ENCODE measurements around the gene FAM13A.
A peak's percentile ranks its signal among the peaks of the same experiment; 100 is the strongest.

The FAM13A gene

DNA sequence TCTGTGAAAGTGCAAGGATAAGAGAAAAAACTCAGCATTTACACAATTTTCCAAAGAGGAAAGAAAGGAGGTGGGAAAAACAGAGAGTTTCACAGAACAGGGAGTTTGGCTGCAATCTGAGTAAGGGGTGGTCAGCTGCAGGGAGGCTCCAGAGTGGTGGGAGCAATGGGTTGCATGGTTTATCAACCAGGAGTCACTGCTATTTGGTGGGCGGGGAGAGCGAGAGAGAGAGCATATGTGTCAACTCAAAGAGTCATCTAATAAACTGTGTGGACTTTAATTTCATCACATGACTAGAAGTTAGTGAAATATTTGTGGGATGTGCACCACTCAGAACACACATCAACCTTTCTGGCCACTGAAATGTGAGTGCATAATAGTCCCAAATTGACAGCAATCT lies 94.6 kb downstream of the FAM13A start:
- H2AFZ ChIP-seq (ENCODE audit: low read length, unreplicated experiment): no peak overlapping the region
- H3K4me1 ChIP-seq (ENCODE audit: control insufficient read depth, insufficient read depth, low read length, unreplicated experiment): peaks cover 11% of the 10 kb centered on the region
- no peak overlapping the region for H3K27ac ChIP-seq (ENCODE audit: low read depth, low read length)
- H3K36me3 ChIP-seq (ENCODE audit: insufficient read depth, low read length): no peaks in the 10 kb centered on the region
- H3K4me3 ChIP-seq (ENCODE audit: low read depth, low read length): no peak overlapping the region
- no peaks in the 10 kb centered on the region for H3K27me3 ChIP-seq (ENCODE audit: insufficient read depth, low read length)
- H3K79me2 ChIP-seq (ENCODE audit: control insufficient read depth, insufficient read depth, low read length, unreplicated experiment): no peaks in the 10 kb centered on the region

DNA sequence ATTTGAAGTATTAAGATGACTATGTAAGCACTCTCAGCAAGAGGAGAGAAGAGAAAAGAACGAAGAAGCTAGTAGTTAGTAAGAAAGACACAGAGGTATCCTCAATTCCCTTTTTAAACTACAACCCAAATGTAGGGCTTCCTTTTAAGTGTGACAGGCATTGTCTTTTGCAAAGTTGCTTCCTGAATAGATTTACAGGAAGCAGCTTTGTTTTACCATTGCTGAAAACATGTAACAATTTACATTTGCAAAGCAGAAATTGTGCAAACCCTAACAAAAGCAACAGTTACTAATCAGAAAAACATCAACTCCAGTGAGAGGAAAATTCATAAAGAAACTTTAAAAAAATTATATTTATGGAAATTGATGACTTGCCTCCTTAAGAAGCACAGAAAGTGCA lies 96.4 kb downstream of the FAM13A start:
- H2AFZ ChIP-seq (ENCODE audit: low read length, unreplicated experiment): no peak overlapping the region
- H3K36me3 ChIP-seq (ENCODE audit: insufficient read depth, low read length): no peaks in the 10 kb centered on the region
- no peaks in the 10 kb centered on the region for H3K79me2 ChIP-seq (ENCODE audit: control insufficient read depth, insufficient read depth, low read length, unreplicated experiment)
- H3K4me3 ChIP-seq (ENCODE audit: low read depth, low read length): no peak overlapping the region
- no peak overlapping the region for H3K27ac ChIP-seq (ENCODE audit: low read depth, low read length)
- no peaks in the 10 kb centered on the region for H3K27me3 ChIP-seq (ENCODE audit: insufficient read depth, low read length)
- H3K4me1 ChIP-seq (ENCODE audit: control insufficient read depth, insufficient read depth, low read length, unreplicated experiment): peaks cover 11% of the 10 kb centered on the region

DNA sequence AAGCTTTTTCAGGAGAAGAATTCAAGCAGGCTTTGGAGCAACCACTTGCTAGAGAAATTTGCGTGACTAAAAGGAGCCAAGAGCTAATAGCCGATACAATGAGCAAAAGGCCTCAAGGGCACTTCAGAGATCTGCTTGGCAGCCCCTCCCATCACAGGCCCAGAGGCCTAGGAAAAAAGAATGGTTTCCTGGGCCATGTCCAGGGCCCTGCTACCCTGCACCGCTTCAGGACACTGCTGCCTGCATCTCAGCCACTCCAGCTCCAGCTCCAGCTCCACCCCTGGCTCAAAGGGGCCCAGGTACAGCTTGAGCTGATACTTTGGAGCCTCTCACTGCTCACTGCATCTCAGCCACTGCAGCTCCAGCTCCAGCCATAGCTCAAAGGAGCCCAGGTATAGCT lies 98.9 kb downstream of the FAM13A start:
- Histone ChIP-seq H3K36me3 (ENCODE audit: insufficient read depth, low read length) (no peaks in the 10 kb centered on the region), H3K27ac (ENCODE audit: low read depth, low read length) (no peak overlapping the region), H3K79me2 (ENCODE audit: control insufficient read depth, insufficient read depth, low read length, unreplicated experiment) (no peaks in the 10 kb centered on the region), H3K27me3 (ENCODE audit: insufficient read depth, low read length) (no peaks in the 10 kb centered on the region), H3K4me1 (ENCODE audit: control insufficient read depth, insufficient read depth, low read length, unreplicated experiment) (peaks cover 3% of the 10 kb centered on the region), H3K4me3 (ENCODE audit: low read depth, low read length) (no peak overlapping the region), H2AFZ (ENCODE audit: low read length, unreplicated experiment) (no peak overlapping the region)

DNA sequence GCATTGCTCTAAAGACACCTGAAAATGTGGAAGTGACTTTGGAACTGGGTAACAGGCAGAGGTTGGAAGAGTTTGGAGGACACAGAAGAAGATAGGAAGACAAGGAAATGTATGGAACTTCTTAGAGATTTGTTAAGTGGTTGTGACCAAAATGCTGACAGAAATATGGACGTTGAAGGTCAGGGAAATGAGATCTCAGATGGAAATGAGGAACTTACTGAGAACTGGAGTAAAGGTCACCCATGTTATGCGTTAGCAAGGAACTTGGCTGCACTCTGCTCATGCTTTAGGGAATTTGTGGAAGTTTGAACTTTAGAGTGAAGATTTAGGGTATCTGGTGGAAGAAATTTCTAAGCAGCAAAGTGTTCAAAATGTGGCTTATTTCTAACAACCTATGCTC lies 99.4 kb downstream of the FAM13A start:
- no peaks in the 10 kb centered on the region for H3K36me3 ChIP-seq (ENCODE audit: insufficient read depth, low read length)
- peaks cover 3% of the 10 kb centered on the region for H3K4me1 ChIP-seq (ENCODE audit: control insufficient read depth, insufficient read depth, low read length, unreplicated experiment)
- no peak overlapping the region for H3K4me3 ChIP-seq (ENCODE audit: low read depth, low read length)
- H2AFZ ChIP-seq (ENCODE audit: low read length, unreplicated experiment): no peak overlapping the region
- no peak overlapping the region for H3K27ac ChIP-seq (ENCODE audit: low read depth, low read length)
- no peaks in the 10 kb centered on the region for H3K27me3 ChIP-seq (ENCODE audit: insufficient read depth, low read length)
- H3K79me2 ChIP-seq (ENCODE audit: control insufficient read depth, insufficient read depth, low read length, unreplicated experiment): no peaks in the 10 kb centered on the region

DNA sequence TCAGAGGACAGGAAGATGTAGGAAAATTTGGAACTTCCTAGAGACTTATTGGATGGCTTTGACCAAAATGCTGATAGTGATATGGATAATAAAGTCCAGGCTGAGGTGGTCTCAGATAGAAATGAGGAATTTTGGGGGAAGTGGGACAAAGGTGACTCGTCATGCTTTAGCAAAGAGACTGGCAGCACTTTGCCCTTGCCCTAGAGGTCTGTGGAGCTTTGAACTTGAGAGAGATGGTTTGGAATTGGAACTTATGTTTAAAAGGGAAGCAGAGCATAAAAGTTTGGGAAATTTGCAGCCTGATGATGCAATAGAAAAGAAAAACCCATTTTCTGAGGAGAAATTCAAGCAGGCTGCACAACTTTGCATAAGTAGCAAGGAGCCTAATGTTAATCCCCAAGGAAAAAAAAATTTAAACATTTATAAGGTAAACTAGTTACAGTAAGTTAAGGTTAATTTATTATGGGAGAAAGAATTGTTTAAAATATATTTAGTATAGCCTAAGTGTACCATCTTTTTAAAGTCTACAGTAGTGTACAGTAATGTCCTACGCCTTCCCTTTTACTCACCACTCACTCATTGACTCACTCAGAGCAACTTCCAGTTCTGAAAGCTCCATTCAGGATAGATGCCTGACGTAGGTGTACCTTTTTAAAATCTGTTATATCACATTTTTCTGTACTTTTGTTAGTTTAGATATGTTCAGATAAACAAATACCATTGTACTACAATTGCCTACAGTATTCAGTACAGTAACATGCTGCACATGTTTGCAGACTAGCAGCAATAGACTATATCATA lies 101.2 kb downstream of the FAM13A start:
- Histone ChIP-seq H3K4me3 (ENCODE audit: low read depth, low read length) (no peak overlapping the region), H3K36me3 (ENCODE audit: insufficient read depth, low read length) (no peaks in the 10 kb centered on the region), H3K27me3 (ENCODE audit: insufficient read depth, low read length) (no peaks in the 10 kb centered on the region), H2AFZ (ENCODE audit: low read length, unreplicated experiment) (no peak overlapping the region), H3K27ac (ENCODE audit: low read depth, low read length) (no peak overlapping the region), H3K4me1 (ENCODE audit: control insufficient read depth, insufficient read depth, low read length, unreplicated experiment) (peaks cover 3% of the 10 kb centered on the region), H3K79me2 (ENCODE audit: control insufficient read depth, insufficient read depth, low read length, unreplicated experiment) (no peaks in the 10 kb centered on the region)

DNA sequence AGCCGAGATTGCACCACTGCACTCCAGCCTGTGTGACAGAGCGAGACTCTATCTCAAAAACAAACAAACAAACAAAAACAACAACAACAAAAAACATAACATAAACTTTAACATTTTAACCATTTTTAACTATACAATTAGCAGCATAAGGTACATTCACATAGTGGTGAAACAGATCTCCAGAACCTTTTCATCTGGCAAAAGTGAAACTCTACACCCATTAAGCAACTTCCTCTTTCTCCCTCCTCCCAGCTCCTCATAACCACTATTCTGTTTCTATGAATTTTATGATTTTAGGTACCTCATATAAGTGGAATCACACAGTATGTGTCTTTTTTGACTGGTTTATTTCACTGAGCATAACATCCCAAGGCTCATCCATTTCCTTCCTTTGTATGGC lies 103.6 kb downstream of the FAM13A start:
- Histone ChIP-seq H2AFZ (ENCODE audit: low read length, unreplicated experiment) (no peak overlapping the region), H3K36me3 (ENCODE audit: insufficient read depth, low read length) (no peaks in the 10 kb centered on the region), H3K27ac (ENCODE audit: low read depth, low read length) (no peak overlapping the region), H3K27me3 (ENCODE audit: insufficient read depth, low read length) (no peaks in the 10 kb centered on the region), H3K4me3 (ENCODE audit: low read depth, low read length) (no peak overlapping the region), H3K79me2 (ENCODE audit: control insufficient read depth, insufficient read depth, low read length, unreplicated experiment) (no peaks in the 10 kb centered on the region), H3K4me1 (ENCODE audit: control insufficient read depth, insufficient read depth, low read length, unreplicated experiment) (peaks cover 3% of the 10 kb centered on the region)

DNA sequence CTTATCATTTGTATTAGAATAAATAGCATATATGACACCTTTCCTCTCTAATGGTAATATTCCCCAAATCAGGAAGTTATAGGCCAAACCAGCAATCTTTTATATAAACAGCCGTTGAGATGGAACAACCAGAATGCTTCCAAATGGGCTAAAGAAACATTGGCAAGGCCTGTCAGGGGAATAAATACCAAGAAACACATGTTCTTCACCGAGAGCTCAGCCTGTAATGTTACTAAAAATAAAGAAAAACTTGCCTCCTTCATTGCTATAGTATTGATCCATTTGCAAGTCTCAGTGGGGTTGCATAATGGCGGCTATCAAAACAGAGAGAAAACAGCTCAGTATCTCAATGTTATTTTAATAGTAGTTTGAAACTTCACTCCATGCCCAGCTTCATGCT lies 104.9 kb downstream of the FAM13A start:
- Histone ChIP-seq H3K4me3 (ENCODE audit: low read depth, low read length) (no peak overlapping the region), H3K4me1 (ENCODE audit: control insufficient read depth, insufficient read depth, low read length, unreplicated experiment) (peaks cover 3% of the 10 kb centered on the region), H2AFZ (ENCODE audit: low read length, unreplicated experiment) (no peak overlapping the region), H3K27ac (ENCODE audit: low read depth, low read length) (no peak overlapping the region), H3K27me3 (ENCODE audit: insufficient read depth, low read length) (no peaks in the 10 kb centered on the region), H3K36me3 (ENCODE audit: insufficient read depth, low read length) (no peaks in the 10 kb centered on the region), H3K79me2 (ENCODE audit: control insufficient read depth, insufficient read depth, low read length, unreplicated experiment) (no peaks in the 10 kb centered on the region)

DNA sequence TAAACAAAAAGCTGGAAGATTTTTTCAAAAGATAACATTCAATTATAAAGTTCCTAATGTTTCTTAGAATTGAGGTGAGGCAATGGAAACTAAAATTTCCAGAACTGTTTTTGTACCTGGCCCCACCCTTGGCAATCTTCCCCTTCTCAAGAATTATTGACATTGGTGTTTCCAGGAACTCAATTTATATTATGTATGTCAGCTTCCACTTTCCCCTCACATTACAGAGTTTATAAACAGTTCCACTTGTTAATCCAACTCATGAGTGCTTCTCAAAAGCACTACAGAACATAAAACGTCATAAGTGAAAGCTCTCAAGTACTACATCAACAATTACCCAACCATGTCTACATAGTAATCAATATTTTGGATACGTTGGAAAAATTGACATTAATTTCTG lies 107.4 kb downstream of the FAM13A start:
- no peaks in the 10 kb centered on the region for H3K36me3 ChIP-seq (ENCODE audit: insufficient read depth, low read length)
- no peak overlapping the region for H3K27ac ChIP-seq (ENCODE audit: low read depth, low read length)
- H3K79me2 ChIP-seq (ENCODE audit: control insufficient read depth, insufficient read depth, low read length, unreplicated experiment): no peaks in the 10 kb centered on the region
- peaks cover 3% of the 10 kb centered on the region for H3K4me1 ChIP-seq (ENCODE audit: control insufficient read depth, insufficient read depth, low read length, unreplicated experiment)
- H2AFZ ChIP-seq (ENCODE audit: low read length, unreplicated experiment): no peak overlapping the region
- H3K27me3 ChIP-seq (ENCODE audit: insufficient read depth, low read length): no peaks in the 10 kb centered on the region
- no peak overlapping the region for H3K4me3 ChIP-seq (ENCODE audit: low read depth, low read length)

DNA sequence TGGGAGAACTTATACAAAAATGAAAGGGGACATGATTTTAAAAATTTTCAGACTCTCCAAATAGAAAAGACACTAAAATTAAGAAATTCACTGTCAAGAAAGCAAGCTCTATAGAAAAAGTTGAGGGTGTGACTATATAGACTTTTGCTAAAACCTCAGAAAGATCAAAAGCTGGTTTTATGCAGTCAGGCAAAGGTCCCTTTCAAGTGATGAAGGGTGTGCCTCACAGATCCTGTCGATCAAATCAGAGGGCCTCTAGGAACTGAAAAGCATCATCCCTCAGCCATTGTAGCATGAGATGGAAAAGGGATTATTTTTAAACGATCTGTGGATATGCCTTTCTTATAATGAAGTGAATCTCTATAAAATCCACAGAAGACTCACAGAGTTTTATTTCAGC lies 116.5 kb downstream of the FAM13A start:
- Histone ChIP-seq H3K4me3 (ENCODE audit: low read depth, low read length) (no peak overlapping the region), H3K27me3 (ENCODE audit: insufficient read depth, low read length) (no peaks in the 10 kb centered on the region), H3K27ac (ENCODE audit: low read depth, low read length) (no peak overlapping the region), H3K36me3 (ENCODE audit: insufficient read depth, low read length) (no peaks in the 10 kb centered on the region), H3K79me2 (ENCODE audit: control insufficient read depth, insufficient read depth, low read length, unreplicated experiment) (no peaks in the 10 kb centered on the region), H2AFZ (ENCODE audit: low read length, unreplicated experiment) (no peak overlapping the region), H3K4me1 (ENCODE audit: control insufficient read depth, insufficient read depth, low read length, unreplicated experiment) (peaks cover 34% of the 10 kb centered on the region)

DNA sequence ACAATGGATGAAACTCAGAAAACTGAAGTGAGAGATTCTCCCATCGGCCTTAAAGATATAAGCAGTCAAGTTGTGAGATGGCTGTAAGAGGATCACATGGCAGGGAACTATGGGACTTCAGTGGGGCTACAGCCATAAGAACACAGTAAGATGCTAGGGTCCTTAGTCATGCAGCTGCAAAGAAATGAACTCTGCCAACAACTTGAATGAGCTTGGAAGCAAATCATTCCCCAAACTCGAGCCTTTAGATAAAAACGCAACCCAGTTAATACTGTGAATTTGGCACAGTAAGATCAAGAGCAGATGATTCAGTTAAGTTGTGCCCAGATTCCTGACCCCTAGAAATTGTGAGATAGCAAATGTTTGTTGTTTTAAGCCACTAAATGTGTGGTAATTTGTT lies 117.3 kb downstream of the FAM13A start:
- H2AFZ ChIP-seq (ENCODE audit: low read length, unreplicated experiment): no peak overlapping the region
- no peaks in the 10 kb centered on the region for H3K79me2 ChIP-seq (ENCODE audit: control insufficient read depth, insufficient read depth, low read length, unreplicated experiment)
- no peaks in the 10 kb centered on the region for H3K36me3 ChIP-seq (ENCODE audit: insufficient read depth, low read length)
- H3K4me1 ChIP-seq (ENCODE audit: control insufficient read depth, insufficient read depth, low read length, unreplicated experiment): peaks cover 34% of the 10 kb centered on the region
- peak overlapping the region; percentile 38 for H3K27ac ChIP-seq (ENCODE audit: low read depth, low read length)
- no peak overlapping the region for H3K4me3 ChIP-seq (ENCODE audit: low read depth, low read length)
- H3K27me3 ChIP-seq (ENCODE audit: insufficient read depth, low read length): no peaks in the 10 kb centered on the region

DNA sequence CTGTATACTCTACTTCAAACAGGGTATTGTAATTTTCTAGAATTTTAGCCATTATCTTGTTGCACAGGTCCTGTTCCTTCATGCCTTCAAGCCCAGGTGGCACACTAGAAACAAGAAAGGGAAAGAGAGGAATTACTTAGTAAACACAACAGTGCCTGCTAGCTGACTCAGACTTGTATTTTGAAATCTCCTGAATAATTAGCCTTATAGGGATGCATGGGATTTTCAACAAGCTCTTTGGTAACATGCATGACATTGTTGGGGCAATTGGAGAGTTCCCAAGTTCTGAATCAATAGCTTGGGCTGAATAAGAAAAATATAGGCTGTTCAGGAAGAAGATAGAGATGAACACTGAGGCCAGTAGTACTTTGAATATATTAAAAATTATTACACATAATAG lies 118.8 kb downstream of the FAM13A start:
- no peaks in the 10 kb centered on the region for H3K27me3 ChIP-seq (ENCODE audit: insufficient read depth, low read length)
- peaks cover 34% of the 10 kb centered on the region for H3K4me1 ChIP-seq (ENCODE audit: control insufficient read depth, insufficient read depth, low read length, unreplicated experiment)
- H3K79me2 ChIP-seq (ENCODE audit: control insufficient read depth, insufficient read depth, low read length, unreplicated experiment): no peaks in the 10 kb centered on the region
- peak overlapping the region; percentile 59 for H3K27ac ChIP-seq (ENCODE audit: low read depth, low read length)
- H3K4me3 ChIP-seq (ENCODE audit: low read depth, low read length): no peak overlapping the region
- H3K36me3 ChIP-seq (ENCODE audit: insufficient read depth, low read length): no peaks in the 10 kb centered on the region
- H2AFZ ChIP-seq (ENCODE audit: low read length, unreplicated experiment): no peak overlapping the region

All from ACC112 (cell line).